HG02870 (cell line): ENCODE data around the gene MEX3D.

Experiments
- ATAC-seq: cut with Tn5 transposase; IDR thresholded peaks from one replicate; pipeline ENCODE4 v1.9.1; 2021; ENCODE audit warnings: mild to moderate bottlenecking, moderate library complexity; ENCODE audit not compliant: unreplicated experiment

Gene MEX3D

GRCh38 chr19:1598777-1599459, 30.8 kb upstream of the MEX3D start:
- ATAC-seq, result no peak

GRCh38 chr19:1593501-1593772, 25.3 kb upstream of the MEX3D start:
- no peak for ATAC-seq

GRCh38 chr19:1592755-1593500, 24.8 kb upstream of the MEX3D start, which contains the start of gene MBD3:
Gene MBD3, minus strand, starts transcription at chr19:1592865. Its CDS starts 234 bp downstream, at chr19:1592631.
- ATAC-seq, result peak; percentile 49

- ATAC-seq, result peak; percentile 55
Observed at GRCh38 chr19:1592024-1592754, 24.1 kb upstream of the MEX3D start.

- no peak for ATAC-seq
Observed at GRCh38 chr19:1591421-1592023, 23.4 kb upstream of the MEX3D start.

- no peak for ATAC-seq
Observed at GRCh38 chr19:1590641-1591397, 22.7 kb upstream of the MEX3D start.

- ATAC-seq, result no peak
Observed at GRCh38 chr19:1587872-1588271, 19.7 kb upstream of the MEX3D start.

- no peak for ATAC-seq
Observed at GRCh38 chr19:1585243-1585580, 17.1 kb upstream of the MEX3D start.

GRCh38 chr19:1584500-1585242, 16.5 kb upstream of the MEX3D start:
- ATAC-seq, result no peak

GRCh38 chr19:1582201-1582600, 14.1 kb upstream of the MEX3D start:
- ATAC-seq, result no peak

- ATAC-seq, result no peak
Observed at GRCh38 chr19:1580957-1581356, 12.8 kb upstream of the MEX3D start.

GRCh38 chr19:1580382-1580781, 12.3 kb upstream of the MEX3D start:
- ATAC-seq, result no peak

- ATAC-seq, result no peak
Observed at GRCh38 chr19:1579222-1579621, 11.1 kb upstream of the MEX3D start.

GRCh38 chr19:1577929-1578618, 9.9 kb upstream of the MEX3D start:
- no peak for ATAC-seq

GRCh38 chr19:1577090-1577928, 9.2 kb upstream of the MEX3D start:
- ATAC-seq, result no peak

- no peak for ATAC-seq
Observed at GRCh38 chr19:1576242-1577089, 8.3 kb upstream of the MEX3D start.

- ATAC-seq, result no peak
Observed at GRCh38 chr19:1575323-1576241, 7.5 kb upstream of the MEX3D start.
